GM21360 (cell line): Measurements from ENCODE around the gene BAIAP3.

Experiments used
- ATAC-seq: cut with Tn5 transposase; IDR thresholded peaks from one replicate; pipeline ENCODE4 v1.9.1; 2021; ENCODE audit warnings: mild to moderate bottlenecking, moderate library complexity; ENCODE audit not compliant: unreplicated experiment

The BAIAP3 gene

DNA sequence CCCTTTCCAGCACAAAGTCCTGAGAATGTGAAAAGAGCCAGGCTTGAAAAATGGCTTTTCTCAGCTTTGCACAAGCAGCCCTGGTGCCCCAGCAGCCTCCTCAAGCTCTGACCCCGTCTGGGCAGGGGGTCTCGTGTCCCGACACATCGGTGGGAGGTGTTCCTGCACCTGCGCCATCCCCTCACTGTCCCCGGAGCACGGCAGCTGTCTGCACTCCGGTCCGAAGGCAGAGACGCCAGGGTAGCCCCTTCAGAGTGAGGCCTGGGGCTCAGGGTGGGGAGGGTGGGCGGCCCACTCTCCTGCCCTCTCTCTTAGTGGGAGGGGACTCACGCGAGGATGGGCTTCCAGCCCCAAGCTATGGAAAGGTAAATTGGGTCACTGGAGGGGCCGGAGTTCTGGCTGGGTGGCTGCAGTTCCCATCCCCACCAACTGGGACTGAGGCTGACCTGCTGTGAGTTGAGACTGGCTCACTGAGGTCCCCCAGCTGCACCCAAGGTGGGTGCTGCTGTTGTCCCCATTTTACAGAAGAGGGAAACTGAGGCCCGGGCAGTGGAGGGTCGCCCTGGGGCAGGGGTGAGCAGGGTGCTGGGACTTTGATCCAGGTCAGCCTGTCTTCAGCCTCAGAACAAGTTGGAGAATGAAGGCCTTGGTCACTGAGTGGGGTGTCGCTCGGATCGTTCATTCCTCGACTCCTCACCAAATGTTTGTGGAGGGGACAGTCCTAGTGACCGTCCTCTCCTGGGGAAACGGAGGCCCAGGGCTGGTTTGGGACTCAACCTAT, 2.3 kb upstream of the BAIAP3 start:
- no peak for ATAC-seq

DNA sequence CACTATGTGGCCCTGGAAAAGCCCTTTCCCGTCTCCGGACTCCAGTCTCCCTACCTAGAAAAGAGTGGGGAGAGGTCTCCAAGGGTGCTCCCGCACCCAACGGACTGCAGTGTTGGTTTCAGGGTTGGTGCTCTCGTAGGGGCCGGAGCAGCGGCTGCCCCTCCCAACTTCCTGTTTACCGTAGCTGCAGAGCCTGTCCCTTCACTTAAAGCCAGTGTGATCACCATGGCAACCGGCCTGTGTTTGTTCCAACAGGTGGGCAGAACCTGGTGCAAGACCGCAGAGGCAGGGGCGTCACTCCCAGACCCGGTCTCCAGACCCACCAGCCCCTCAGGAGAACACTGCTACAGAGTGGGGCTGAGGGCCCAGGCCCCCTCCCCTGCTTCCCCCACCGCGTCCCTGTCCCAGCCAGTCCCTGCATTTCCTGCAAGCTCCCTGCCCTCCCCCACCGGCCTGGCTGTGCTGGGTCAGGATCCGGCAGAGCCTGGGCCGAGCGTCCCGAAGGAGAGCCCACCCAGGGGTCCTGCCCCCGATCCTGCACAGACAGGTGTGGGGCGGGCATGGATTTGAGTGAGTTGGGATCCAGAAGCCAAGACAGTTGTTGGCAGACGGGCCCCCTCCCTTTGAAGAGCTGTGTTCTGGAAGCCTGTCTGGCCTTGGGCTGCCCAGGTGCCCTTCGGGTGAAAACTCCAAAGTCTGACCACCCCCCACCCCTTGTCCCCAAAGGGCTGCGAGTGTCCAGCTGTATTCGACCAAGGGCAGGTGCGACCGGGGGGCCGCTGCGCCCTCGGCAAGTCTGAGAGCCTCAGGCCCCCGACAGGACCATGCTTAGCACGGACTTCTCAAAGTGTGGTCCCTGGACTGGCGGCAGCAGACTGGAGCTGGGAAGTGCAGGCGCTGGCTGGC, 1.5 kb upstream of the BAIAP3 start:
- ATAC-seq, result no peak

DNA sequence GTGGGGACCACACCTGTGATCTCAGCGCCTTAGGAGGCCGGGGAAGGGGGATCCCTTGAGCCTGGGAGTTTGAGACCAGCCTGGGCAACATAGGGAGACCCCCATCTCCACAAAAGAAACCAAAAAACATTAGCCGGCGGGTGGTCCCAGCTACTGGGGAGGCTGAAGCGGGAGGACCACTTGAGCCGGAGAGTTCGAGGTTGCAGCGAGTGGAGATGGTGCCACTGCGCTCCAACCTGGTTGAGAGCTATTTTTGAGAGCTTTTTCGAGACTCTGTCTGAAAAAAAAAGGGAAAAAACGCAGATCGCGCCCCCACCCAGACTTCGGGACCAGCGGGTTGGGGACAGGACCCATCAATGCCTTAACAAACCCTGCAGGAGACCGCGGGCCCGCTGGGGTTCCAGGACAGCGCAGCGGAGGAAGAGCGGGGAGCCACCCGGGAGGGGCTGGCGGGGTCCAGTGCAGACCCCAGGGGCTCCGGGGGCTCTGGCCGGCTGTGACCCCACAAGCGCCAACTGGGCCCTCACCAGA, 762 bp upstream of the BAIAP3 start:
- no peak for ATAC-seq

DNA sequence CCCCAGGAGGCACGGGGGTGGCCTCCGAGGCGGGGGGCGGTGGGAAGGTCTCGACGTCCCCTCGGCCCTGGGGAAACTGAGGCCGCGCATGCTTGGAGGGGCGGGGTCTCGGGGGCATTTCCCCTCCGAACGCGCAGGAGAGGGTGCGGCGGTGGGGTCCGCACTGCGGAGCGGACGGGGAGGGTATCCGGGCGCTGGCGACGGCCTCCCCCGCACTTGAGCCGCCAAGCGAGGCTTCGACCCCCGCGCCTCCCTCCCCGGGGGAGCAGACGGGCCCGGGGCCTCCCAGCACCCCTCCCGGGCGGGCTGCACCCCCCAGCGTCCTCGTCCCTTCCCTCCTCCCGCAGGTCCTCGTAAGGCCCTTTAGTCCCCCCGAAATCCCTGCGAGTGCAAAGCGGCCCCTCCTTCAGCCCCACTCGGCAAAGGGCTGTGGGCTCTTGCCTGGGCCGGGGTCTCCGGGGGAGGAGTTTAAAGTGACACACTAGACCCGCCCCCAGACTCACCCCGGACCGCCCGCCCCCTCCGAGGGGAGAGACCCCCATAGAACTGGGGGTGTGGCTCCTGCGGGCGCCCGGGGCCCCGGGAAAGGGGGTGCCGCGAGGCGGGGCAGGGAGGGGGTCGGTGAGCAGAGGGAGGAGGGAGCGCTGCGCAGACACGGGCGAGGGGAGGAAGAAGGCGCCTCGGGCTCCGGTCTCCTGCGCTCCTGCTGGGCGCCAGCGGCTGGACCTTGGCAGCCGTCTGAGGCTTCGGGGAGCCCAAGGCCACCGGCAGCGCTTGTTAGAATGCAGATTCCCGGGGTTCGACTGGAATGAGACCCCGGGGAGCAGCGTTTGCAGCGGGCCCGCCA, 632 bp downstream of the BAIAP3 start:
- ATAC-seq, result no peak

DNA sequence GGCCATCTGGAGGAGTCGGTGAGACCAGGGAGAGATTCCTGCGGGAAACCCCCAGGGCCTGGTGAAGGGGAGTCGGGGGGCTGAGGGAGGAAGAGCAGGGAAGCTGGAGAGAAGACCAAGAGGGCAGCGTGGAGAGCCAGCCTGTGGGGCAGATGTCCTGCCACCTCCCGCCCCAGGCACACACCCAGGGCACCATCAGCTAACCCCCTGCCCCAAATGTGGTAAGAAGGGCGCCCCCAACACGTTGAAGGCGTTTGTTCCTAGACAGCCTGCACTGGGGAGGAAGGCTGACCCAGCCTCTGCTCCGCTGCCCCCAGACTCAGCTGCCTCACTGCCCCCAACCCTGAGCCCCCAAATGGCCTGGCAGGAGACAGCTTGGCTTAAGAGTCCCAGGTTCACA, 1.3 kb downstream of the BAIAP3 start:
- ATAC-seq, result no peak

DNA sequence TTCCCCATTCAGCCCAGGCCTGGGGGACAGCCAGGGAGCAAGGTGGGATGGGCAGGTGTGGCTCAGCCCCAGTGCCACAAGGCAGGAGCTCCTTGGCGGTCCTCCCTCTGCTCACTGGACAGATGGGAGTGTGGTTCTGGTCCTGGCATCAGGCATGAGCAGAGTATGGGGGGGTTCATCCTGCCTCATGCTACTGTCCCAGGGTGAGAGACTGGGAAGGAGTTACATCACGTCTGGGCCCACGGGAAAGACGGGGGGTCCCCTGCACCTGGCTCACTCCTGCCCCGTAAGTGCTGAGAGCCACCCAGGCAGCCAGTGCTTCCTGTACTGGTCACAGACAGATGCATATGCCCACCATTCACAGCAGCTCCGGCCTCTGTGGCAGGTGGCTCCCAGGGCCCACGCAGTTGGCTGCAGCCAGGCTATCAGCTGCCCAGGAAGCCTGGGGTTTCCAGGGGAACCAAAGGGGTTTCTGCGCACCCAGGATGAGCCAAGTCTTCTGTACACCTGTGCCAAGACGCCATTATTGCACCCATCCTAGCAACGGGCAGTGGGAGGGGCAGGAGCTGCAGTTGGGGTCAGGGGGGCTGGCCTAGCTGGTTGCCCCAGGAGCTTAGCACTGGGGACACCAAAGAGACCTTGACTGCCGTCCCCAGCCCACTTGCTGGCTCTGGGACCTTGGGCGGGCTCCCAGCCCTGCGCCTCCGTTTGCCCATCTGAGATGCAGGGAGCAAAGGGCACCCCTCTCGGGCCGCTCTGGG, 1.9 kb downstream of the BAIAP3 start:
- no peak for ATAC-seq

DNA sequence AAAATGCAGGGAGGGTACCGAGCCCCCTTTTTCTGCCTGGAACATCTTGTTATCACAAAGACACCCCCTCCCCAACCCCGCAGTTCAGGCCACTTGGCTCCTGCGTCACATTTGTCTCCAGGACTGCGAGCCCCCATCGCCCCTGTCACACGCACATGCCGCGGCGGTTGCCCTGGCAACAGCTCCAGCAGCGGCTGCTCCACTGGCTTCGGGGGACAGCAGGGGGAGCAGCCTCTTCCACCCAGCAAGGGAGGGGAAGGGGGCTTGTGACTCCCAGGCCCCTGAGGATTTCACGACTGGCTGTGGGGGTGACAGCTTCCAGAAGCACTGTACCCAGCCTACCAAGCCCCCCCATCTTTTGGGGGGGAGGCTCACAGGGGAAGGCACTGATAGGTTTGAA, 2.6 kb downstream of the BAIAP3 start:
- ATAC-seq, result no peak

DNA sequence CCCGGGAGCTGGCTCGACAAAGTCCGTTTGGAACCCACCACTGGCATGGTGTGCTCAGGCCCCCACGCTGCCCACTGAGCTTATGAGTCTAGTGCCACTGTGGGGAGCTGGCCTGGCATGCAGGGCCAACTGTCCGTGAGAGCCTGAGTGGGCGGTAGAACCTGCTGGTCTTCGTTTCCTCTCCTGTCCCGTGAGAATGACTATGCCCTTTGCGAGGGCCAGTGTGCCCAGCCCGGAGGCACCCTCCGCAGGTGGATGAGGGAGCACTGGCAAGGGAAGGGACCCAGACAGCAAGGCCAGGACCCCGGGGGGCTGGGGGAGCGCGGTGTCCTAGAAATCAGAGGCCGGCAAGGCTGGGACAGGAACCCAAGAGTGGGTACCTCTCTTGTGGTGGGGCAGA, 3.2 kb downstream of the BAIAP3 start:
- ATAC-seq, result no peak

DNA sequence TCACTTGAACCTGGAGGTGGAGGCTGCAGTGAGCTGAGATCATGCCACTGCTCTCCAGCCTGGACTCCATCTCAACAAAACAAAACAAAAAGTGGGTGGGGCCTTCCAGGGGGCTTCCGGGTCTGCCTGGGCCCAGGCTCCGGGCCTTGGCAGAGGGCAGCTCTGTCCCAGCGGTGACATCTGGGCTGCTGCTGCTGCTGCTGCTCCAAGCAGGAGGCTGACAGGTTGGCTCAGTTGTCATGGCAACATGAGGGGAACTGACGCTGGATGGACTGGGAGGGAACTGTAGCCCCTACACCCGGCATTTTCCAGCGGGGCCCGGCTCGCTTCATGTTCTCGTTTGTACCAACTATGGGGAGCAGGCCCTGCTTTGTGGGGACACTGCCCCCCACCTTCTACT, 4.0 kb downstream of the BAIAP3 start:
- ATAC-seq, result no peak

DNA sequence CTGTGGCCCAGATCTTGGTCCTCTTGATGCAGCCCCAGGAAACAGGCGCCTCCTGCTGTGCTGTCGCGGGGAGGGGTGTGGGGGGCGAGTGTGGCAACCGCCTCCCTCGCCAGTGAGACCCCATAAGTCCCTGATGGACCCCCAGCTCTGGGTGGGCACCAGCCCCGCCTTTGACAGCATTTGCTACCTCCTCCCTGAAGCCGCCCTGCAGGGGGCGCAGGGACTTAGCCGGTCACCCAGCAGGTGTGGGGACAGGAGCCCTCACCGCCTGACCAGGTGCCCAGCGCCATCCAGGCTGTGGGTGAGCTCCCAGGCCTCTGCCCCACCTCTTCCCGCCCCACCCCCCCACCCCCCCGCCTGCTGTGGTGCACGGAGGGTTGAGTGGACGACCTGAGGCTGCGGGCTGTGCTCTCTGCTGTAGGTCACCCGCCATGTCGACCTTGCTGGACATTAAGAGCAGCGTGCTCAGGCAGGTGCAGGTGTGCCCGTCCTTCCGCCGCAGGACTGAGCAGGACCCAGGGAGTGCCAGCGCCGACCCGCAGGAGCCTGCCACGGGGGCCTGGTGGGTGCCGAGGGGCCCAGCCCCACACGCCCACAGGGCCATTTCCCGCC, 4.8 kb downstream of the BAIAP3 start:
- ATAC-seq, result no peak

DNA sequence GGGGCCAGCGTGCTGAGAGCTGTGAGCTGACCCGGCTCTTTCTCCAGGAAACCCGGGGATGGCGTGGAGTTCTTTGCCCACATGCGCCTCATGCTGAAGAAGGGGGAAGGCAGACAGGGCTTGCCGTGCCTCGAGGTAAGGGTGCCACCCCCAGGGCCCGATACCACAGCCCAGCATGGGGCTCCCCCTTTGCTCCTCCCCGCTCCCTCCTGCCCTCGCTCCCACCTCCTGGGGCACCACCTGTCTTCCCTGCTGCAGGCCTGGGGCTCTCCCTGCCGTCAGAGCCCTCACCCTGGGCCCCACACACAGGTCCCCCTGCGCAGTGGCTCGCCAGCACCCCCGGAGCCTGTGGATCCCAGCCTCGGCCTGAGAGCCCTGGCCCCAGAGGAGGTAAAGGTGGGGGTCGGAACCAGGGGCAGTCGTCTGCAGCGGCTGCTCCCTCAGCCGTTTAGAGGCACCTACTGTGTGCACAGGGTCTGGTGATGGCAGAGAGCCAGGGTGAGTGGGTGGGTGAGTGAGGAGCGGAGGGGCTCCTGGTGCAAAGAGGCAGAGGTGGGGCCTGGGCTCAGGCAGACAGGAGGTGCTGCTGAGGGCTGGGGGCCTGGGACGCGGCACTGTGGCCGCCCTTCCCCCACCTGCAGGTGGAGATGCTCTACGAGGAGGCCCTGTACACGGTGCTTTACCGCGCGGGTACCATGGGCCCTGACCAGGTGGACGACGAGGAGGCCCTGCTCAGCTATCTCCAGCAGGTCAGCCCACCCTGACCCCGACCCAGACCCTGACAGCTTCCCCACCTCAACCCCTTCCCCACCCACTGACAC, 5.6 kb downstream of the BAIAP3 start:
- ATAC-seq, result no peak

DNA sequence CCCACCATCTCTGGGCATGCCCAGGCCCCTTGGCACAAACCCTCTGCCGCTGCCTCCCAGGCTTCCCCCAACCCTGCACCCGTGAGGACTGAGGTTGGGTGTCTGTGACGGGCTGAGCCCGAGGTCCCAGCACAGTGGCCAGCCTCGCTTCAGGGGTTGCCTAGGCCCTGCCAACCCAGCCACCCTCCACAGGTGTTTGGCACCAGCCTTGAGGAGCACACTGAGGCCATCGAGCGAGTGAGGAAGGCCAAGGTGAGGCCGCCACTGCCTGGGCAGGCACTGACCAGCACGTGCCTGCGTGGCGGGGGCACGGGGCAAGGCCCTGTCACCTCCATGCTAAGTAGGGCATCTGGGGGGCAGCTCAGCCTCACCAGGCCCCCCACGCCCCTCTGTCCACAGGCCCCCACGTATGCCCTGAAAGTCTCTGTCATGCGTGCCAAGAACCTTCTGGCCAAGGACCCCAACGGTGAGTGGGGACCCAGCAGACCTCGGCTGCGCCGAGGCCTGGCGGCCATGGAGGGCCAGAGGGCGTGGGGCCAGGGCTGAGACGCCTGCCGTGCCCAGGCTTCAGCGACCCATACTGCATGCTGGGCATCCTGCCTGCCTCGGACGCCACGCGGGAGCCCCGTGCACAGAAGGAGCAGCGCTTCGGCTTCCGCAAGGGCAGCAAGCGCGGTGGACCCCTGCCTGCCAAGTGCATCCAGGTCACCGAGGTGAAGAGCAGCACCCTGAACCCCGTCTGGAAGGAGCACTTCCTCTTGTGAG, 7.5 kb downstream of the BAIAP3 start:
- no peak for ATAC-seq

DNA sequence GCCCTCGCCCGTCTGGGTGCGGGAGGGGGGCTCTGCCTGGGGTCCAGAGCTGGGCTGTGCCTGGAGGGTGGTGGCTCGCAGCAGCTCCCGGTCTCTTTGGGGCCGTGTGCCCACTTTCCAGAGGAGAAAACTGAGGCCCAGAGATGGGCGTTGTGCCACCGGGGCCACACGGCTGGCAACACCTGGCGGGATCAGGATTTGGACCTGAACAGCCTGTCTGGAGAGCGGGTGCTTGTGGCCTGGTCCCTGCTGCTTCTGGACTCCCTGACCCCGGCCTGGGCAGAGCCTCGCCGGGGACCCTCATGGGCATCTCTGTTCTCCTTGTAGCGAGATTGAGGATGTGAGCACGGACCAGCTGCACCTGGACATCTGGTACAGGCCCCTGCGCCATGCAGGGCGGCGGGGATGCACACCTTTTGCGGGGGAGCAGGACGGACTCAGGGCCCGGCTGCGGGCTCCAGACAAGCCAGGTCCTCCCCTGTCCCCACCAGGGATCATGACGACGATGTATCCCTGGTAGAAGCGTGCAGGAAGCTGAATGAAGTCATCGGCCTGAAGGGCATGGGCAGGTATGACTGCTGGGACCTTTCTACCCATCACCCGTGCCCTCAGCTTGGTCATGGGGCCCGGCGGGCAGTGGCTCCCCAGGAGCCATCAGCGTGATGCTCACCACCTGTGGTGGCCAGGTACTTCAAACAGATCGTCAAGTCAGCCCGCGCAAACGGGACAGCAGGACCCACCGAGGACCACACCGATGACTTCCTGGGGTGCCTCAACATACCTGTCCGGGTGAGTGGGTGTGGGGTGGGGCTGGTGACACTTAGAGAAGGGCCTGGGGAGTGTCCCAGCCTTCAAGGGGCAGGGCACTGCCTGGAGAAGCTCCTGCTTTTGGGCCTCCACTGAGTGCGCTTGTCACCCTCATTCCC, 8.3 kb downstream of the BAIAP3 start:
- no peak for ATAC-seq

DNA sequence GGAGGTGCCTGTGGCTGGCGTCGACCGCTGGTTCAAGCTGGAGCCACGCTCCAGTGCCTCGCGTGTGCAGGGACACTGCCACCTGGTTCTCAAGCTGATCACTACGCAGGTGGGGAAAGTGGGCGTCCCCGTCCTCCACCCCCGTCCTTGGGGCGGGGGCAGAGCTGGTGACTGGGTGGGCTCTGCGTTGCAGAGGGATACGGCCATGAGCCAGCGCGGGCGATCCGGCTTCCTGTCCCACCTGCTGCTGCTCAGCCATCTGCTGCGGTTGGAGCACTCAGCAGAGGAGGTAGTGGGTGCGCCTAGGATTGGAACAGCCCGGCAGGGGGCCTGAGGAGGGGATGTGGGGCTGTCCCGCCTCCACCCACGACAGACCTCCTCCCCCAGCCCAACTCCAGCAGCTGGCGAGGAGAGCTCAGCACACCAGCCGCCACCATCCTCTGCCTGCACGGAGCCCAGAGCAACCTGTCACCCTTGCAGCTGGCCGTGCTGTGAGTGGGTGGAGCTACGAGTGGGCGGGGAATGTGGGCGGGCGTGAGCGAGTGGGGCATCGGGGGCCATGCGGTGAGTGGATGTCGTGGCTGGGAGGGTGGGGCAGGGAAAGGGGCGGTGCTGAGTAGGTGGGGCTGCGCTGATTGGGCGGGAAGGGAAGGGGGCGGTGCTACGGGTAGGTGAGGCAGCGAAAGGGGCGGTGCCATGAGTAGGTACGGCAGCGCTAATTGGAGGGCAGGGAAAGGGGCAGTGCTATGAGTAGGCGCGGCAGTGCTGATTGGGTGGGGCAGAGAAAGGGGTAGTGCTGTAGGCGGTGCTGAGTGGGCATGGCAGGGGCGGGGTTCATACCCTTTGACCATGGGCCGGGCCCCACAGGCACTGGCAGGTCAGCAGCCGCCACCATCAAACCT, 9.3 kb downstream of the BAIAP3 start:
- ATAC-seq, result peak; percentile 85

DNA sequence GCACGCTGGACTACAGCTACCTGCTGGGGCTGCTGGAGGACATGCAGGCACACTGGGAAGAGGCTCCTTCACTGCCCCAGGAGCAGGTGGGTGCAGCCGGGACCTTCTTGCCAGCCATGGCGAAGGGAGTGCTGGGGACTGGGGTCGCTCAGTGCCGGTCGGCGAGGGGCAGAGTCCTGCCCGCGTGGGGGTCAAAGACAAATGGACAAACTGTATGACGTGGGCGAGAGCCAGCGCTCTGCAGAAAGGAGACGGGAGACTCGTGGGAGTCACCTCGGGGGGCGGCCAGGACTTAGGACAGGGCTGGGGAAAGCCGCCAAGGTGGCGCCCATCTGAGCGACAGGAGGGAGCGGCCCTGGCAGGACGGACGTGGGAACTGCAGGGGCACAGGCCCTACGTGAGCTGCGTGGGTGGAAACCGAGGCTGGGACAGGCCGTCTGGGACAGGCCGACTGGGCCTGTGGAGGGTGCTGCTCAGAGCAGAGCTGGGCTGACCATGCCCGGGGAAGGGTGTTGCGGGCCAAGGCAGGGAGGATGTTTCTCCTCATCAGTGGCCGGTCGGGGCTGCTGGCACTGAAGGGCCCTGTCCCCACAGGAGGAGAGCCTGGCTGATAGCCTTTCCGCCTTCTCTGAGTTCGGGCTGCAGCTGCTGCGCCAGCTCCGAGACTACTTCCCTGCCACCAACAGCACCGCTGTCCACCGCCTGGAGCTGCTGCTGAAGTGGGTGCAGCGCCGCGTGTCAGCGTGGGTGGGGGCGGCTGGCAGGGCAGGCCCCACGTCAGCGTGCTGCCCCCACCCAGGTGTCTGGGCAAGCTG, 10.2 kb downstream of the BAIAP3 start:
- ATAC-seq, result no peak
